ENCODE results near the gene XYLT1.

Gene XYLT1

GRCh38 chr16:17392857-17393692 lies 77.7 kb downstream of the XYLT1 start:
- H3K27me3 ChIP-seq (ENCODE audit: insufficient read depth, low read length, poor library complexity, severe bottlenecking): no peaks in the 10 kb centered on the region
- peaks cover 18% of the 10 kb centered on the region for H3K4me1 ChIP-seq (ENCODE audit: insufficient read depth, low read length, poor library complexity, severe bottlenecking)
- H3K4me2 ChIP-seq (ENCODE audit: low read depth, low read length, poor library complexity, severe bottlenecking): no peak overlapping the region
- no peaks in the 10 kb centered on the region for H3F3A ChIP-seq (ENCODE audit: low read depth)
- H2AFZ ChIP-seq (ENCODE audit: low read length): no peak overlapping the region
- TF ChIP-seq EZH2phosphoT487 (IDR thresholded peaks at IDR 0.05; ENCODE audit: borderline replicate concordance) (no peak), CTCF (conservative IDR thresholded peaks at IDR 0.05; ENCODE audit: low read length) (no peak)
- peaks cover 83% of the 10 kb centered on the region for H4K20me1 ChIP-seq (ENCODE audit: insufficient read depth, low read length, poor library complexity, severe bottlenecking)
- no peak overlapping the region for H3K9ac ChIP-seq (ENCODE audit: low read depth, low read length, poor library complexity, severe bottlenecking)
- no peaks in the 10 kb centered on the region for H3K9me3 ChIP-seq (ENCODE audit: insufficient read depth, low read depth, low read length)
- peaks cover 37% of the 10 kb centered on the region; the same call in 1 of the 2 replicates for H3K36me3 ChIP-seq (ENCODE audit: insufficient read depth, low read length)
- peaks cover 94% of the 10 kb centered on the region for H3K79me2 ChIP-seq (ENCODE audit: insufficient read depth, low read length)
- no peak overlapping the region for H3K4me3 ChIP-seq (ENCODE audit: low read length, poor library complexity, severe bottlenecking)
- no peaks in the 10 kb centered on the region for H3K9me2 ChIP-seq (replicated peaks; ENCODE audit: low read depth, low read length)

- no peak overlapping the region for H3K4me3 ChIP-seq (ENCODE audit: low read length, poor library complexity, severe bottlenecking)
- no peaks in the 10 kb centered on the region for H3K9me3 ChIP-seq (ENCODE audit: insufficient read depth, low read depth, low read length)
- no peak overlapping the region for H3K9ac ChIP-seq (ENCODE audit: low read depth, low read length, poor library complexity, severe bottlenecking)
- H3K79me2 ChIP-seq (ENCODE audit: insufficient read depth, low read length): peaks cover 97% of the 10 kb centered on the region
- H3F3A ChIP-seq (ENCODE audit: low read depth): no peaks in the 10 kb centered on the region
- H3K4me2 ChIP-seq (ENCODE audit: low read depth, low read length, poor library complexity, severe bottlenecking): no peak overlapping the region
- TF ChIP-seq CTCF (conservative IDR thresholded peaks at IDR 0.05; ENCODE audit: low read length) (no peak), EZH2phosphoT487 (IDR thresholded peaks at IDR 0.05; ENCODE audit: borderline replicate concordance) (no peak)
- no peak overlapping the region for H2AFZ ChIP-seq (ENCODE audit: low read length)
- H3K36me3 ChIP-seq (ENCODE audit: insufficient read depth, low read length): peaks cover 36% of the 10 kb centered on the region; the same call in 1 of the 2 replicates
- no peaks in the 10 kb centered on the region for H3K9me2 ChIP-seq (replicated peaks; ENCODE audit: low read depth, low read length)
- peaks cover 20% of the 10 kb centered on the region for H3K4me1 ChIP-seq (ENCODE audit: insufficient read depth, low read length, poor library complexity, severe bottlenecking)
- no peaks in the 10 kb centered on the region for H3K27me3 ChIP-seq (ENCODE audit: insufficient read depth, low read length, poor library complexity, severe bottlenecking)
- H4K20me1 ChIP-seq (ENCODE audit: insufficient read depth, low read length, poor library complexity, severe bottlenecking): peaks cover 82% of the 10 kb centered on the region
These were observed 78.5 kb downstream of the XYLT1 start for GRCh38 chr16:17392127-17392856.

- Histone ChIP-seq H3K27me3 (ENCODE audit: insufficient read depth, low read length, poor library complexity, severe bottlenecking) (no peaks in the 10 kb centered on the region), H2AFZ (ENCODE audit: low read length) (no peak overlapping the region), H3K4me2 (ENCODE audit: low read depth, low read length, poor library complexity, severe bottlenecking) (no peak overlapping the region), H3K4me3 (ENCODE audit: low read length, poor library complexity, severe bottlenecking) (no peak overlapping the region), H3K9ac (ENCODE audit: low read depth, low read length, poor library complexity, severe bottlenecking) (no peak overlapping the region), H3K36me3 (ENCODE audit: insufficient read depth, low read length) (peaks cover 36% of the 10 kb centered on the region; the same call in 1 of the 2 replicates), H3K79me2 (ENCODE audit: insufficient read depth, low read length) (peaks cover 97% of the 10 kb centered on the region), H3K4me1 (ENCODE audit: insufficient read depth, low read length, poor library complexity, severe bottlenecking) (peaks cover 20% of the 10 kb centered on the region), H3K9me3 (ENCODE audit: insufficient read depth, low read depth, low read length) (no peaks in the 10 kb centered on the region), H3K9me2 (replicated peaks; ENCODE audit: low read depth, low read length) (no peaks in the 10 kb centered on the region), H3F3A (ENCODE audit: low read depth) (no peaks in the 10 kb centered on the region), H4K20me1 (ENCODE audit: insufficient read depth, low read length, poor library complexity, severe bottlenecking) (peaks cover 82% of the 10 kb centered on the region)
- TF ChIP-seq EZH2phosphoT487 (IDR thresholded peaks at IDR 0.05; ENCODE audit: borderline replicate concordance) (no peak), CTCF (conservative IDR thresholded peaks at IDR 0.05; ENCODE audit: low read length) (no peak)
These were observed 79.0 kb downstream of the XYLT1 start for GRCh38 chr16:17391715-17392114.

Measured in Loucy (cell line).